Neural progenitor cell (in vitro differentiated cells): ENCODE measurements around the gene PRPF4.

Experiments used
- EZH2phosphoT487 ChIP-seq: fragments of 200-600 bp; sonication (generic); IDR thresholded peaks from 2 replicates; pipeline ENCODE4 v1.6.1; 2017; ENCODE audit warnings: antibody characterized with exemption
- TF ChIP-seq, protein P1 (sequence below): fragments of 200-600 bp; sonication (generic); IDR thresholded peaks from 2 replicates; pipeline ENCODE4 v1.5.1; 2017; ENCODE audit warnings: antibody characterized with exemption, mild to moderate bottlenecking

DNA sequence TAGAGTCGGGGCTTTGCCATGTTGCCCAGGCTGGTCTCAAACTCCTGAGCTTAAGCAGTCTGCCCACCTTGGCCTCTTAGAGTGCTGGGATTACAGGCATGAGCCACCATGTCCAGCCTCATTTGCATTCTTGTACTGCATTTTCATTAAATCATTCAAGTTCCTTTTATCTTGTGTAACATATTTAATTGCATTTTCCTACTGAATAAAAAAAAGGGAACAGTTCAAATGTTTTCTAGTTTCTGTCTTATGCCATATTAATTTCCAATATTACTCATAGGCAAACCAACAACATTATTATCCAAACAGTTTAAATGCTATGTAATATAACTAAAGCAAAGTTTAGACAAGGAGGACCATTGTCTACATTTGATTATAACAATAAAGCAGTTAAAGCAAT, 48.0 kb upstream of the PRPF4 start:
- TF ChIP-seq, protein P1, sequence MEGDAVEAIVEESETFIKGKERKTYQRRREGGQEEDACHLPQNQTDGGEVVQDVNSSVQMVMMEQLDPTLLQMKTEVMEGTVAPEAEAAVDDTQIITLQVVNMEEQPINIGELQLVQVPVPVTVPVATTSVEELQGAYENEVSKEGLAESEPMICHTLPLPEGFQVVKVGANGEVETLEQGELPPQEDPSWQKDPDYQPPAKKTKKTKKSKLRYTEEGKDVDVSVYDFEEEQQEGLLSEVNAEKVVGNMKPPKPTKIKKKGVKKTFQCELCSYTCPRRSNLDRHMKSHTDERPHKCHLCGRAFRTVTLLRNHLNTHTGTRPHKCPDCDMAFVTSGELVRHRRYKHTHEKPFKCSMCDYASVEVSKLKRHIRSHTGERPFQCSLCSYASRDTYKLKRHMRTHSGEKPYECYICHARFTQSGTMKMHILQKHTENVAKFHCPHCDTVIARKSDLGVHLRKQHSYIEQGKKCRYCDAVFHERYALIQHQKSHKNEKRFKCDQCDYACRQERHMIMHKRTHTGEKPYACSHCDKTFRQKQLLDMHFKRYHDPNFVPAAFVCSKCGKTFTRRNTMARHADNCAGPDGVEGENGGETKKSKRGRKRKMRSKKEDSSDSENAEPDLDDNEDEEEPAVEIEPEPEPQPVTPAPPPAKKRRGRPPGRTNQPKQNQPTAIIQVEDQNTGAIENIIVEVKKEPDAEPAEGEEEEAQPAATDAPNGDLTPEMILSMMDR = no peak
- no peak for TF ChIP-seq EZH2phosphoT487
